ENCODE measurements around the gene C2CD3.

C2CD3 gene, protein sequence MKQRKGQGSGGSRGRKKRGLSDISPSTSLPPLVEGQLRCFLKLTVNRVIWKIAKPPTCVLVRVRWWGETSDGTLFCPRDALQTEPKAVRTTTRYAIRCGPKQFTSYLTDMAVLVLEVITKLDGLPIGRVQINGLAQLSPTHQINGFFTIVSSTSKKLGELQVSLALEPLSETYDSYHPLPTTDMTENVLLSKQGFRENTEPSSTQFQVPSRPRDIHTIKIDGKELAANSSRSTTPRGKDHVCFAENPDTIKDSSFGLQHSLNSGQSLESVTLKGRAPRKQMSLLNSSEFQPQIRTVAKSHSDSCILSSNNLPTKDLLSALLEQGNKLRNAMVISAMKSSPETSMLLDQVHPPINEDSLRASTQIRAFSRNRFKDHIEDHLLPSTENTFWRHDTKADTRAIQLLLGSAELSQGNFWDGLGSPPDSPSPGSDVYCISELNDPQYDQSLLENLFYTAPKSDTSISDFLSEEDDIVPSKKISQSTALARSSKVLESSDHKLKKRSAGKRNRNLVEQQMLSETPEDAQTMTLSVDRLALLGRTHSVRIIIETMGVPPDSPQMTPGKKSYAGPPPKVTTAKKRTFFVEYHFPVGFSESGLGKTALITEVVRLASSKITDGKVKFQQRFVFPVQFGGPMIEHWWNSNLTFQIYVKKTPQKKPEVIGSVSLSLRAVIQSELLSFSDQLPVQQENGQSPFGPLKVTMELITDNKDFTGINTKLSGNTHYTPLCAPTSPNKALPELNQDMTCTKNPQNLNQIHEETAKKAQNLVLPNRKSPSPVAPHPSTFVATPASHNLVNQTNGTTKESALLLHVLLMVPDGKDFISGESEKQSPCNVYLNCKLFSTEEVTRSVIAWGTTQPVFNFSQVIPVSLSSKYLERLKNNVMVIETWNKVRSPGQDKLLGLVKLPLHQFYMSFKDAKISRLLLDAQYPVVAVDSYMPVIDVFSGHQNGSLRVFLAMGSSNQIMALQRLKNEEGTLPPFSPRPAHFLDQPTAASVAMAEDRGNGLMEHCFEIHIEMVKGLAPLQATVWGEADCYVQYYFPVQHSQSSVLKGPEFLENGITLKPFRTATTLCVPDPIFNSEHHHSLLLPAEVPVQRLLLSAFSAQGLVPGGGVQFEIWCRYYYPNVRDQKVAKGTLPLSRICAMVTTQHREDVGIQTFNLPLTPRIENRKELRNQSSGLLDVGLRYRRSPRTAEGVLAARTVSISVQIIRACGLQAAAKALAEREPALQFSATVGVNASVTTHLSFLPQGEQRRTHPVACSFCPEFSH (N-terminal part only)

DNA sequence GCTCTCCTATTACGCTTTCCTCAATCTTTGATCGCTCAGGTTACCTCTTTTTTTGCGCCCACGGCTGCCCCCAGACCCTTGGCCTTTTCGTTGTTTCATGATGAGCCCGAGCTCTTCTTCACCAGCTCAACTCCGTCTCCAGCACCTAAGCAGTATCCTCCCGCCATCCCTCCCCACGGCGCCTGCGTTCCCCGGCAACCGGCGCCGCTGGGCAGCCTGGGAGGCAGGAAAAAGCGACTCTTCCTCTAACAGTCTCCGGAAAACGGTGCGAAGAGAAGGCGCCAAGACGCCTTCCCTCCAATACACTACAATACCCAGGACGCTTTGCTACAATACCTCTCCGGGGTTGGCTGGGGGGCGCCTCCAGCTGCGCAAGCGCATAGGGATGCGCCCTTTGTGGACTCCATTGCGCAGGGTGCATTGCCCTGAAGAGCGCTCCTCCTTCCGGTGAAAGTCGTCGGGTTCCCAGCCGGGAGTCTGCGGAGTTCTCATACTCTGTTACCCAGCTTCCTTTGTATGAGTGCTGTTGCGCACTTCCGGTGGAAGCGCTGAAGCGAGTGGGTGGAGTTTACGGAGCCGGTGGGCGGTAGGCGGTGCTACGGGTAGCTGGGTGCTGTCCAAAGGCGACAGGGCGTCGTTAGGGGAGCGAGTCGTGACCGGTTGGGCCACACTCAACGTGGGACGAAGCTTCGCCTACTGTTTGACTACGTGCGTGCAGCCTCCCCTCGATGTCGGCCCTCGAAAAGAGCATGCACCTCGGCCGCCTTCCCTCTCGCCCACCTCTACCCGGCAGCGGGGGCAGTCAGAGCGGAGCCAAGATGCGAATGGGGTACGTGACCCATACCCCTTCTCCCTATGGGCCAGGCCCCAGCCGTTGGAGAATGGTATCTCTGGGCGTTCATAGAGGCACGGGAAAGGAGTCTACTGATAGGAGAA lies at the start of gene C2CD3, which contains the start of gene PPME1:
C2CD3 (minus strand) TSS at position 309 of the 936 bp plus-strand sequence; CDS start at position 99, 210 bp downstream.
PPME1 (plus strand) TSS at position 596 of the 936 bp plus-strand sequence; CDS start at position 729, 133 bp downstream.
- peak; percentile 100 for DNase-seq

DNA sequence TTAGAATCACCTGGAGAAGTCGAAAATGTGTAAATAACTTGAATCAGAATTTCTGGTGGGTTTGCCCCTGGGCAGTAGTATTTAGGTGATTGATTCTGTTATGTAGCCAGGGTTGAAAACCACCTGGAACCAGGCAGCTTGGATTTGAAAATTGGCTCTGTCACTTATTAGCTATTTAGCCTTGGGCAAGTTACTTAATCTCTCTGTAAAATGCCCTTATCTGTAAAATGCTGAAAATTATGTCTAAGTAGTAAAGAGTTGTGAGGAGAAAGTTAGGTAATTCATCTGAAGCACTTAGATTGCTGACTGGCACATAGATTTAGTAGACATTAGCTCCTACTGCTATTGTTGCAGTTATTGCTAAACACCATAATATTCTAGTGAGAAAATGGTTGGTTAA lies 49.6 kb upstream of the C2CD3 start:
- no peak for DNase-seq

DNA sequence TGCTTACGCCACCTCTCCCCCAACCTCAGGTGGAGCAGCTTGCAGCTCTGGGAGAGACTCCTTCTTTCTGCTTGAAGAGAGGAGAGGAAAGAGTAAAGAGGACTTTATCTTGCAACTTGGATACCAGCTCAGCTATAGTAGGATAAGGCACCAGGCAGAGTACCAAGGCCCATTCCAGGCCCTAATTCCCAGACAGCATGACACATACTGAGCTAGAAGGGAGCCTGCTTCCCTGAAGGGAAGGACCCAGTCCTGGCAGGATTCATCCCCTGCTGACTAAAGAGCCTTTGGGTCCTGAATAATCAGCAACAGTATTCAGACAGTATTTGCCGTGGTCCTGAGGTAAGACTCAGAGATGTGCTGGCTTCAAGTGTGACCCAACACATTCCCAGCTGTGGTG lies 41.7 kb upstream of the C2CD3 start:
- DNase-seq: no peak

DNA sequence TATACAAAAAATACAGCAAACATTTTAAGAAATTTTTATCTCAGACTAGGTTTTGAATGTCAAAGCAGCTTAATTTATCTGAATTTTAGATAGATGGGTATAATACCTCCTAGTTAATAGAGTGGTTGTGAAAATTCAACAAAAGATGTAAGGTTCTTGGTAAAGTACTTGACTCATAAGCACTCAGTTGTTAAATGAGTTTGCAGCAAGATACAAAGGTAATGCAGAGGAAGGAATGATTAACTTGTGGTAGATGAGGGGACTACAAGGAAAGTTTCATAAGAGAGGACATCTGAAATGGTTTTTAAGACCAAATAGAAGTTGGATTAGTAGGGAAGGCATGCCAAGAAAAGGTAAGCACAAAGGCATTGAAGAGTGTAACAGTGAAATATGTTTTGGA lies 37.7 kb upstream of the C2CD3 start:
- DNase-seq: no peak

DNA sequence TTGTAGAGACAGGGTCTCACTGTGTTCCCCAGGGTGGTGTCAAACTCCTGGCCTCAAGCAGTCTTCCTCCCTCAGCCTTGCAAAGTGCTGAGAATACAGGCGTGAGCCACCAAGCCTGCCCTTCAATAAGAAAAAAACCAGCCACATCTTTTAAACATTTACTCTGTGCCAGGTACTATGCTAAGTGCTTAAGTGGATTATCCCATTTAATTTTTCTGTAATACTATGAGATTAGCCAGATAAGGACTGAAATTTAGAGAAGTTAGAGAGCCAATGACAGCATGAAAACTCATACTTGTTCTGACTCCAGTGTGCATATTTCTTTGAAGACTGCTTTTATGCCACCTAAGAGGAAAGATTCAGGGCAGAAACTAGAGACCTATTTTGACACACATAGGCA lies 35.9 kb upstream of the C2CD3 start:
- DNase-seq: no peak

DNA sequence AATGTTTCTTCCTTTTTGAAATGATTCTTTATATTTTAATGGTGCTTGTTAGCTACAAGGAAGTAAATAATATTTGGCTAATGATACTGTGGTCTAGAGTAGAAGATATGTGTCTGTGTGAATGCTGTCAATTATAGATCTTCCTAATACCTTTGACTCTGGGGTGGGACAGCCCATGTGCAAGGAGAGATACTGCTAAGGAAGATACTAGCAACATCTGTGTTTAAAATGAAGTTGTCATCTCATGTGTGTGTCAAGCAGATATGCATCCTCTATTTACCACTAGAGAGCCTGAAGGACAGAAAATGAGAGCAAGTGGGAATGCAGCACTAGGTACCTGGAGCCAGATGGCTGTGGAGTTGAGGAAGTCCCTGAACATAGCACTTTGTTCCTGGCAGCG lies 34.4 kb upstream of the C2CD3 start:
- no peak for DNase-seq

DNA sequence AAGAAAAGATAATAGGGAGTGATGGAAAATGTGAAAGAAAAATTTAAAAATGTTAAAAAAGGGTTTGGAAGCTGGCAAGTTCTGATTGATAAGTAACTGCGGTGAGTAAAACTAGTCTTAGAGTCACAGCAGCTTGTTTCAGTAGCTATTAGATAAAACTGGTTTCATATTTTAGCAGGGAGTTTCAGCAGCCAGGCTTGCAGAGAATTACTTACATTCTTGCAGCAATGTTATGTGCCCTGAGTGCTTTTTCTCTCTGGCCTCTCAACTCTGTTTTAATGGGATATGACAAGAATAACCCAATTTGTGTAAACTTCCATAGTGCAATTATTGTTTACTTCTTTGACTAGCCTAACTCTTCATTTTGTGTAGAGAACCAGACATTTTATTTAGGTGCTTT lies 33.9 kb upstream of the C2CD3 start:
- no peak for DNase-seq

- peak; percentile 7 for DNase-seq
Measured at GRCh38 chr11:74203966-74204365, 33.2 kb upstream of the C2CD3 start.

- DNase-seq: peak; percentile 19
Measured at GRCh38 chr11:74196781-74197486, 26.1 kb upstream of the C2CD3 start.

DNA sequence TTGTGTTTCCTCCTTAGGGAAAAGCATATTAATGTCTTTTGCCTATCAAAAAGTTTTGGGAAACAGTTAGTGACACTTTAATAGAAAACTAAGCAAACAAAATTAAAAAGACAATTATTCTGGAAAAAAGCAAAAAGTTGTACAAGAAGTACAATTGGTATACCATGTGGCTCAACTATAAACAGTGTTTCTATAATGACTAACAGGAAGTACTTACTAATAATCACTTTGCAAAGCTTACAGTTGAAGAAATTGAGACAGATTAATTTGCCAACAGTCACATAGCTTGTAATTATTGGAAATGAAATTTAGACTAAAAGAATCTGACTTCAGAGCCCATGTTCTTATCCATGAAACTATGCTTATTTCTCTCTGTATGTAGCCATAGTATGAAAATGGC lies 25.0 kb upstream of the C2CD3 start:
- DNase-seq: no peak

DNA sequence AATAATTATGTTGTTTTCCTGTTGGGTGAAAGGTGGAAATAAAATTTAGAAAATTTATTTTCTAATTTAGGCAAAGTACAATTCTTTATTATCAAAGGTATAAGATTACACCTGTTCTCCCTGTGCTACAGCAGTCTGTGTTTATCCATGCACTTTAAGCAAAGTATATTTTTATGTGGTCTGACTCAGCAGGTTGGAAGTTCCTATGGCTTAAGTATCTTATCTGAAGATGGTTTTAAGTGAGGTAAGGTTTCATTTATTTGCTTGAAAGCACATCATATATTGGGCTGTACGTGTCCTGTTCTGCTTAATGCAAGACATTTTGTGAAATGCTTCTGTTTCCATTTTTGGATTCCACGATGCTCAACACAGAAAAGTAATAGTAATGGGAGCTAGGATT lies 14.9 kb upstream of the C2CD3 start:
- no peak for DNase-seq

- no peak for DNase-seq
Measured at GRCh38 chr11:74185285-74185684, 14.5 kb upstream of the C2CD3 start.

DNA sequence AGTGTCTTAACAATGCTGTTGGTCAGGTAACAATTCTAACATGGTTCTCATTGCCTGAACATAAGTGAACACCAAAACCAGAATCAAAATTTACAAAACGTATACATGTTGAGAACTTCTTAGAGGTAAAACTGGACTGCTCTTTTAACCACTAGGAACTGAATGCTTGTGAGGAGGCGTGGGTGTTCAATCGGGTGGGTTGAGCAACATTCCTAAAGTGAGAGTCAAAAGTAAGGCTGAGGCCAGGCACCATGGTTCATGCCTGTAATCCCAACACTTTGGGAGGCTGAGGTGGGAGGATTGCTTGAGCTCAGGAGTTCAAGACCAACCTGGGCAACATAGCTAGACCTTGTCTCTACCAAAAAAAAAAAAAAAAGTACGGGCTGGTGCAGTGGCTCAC lies 11.8 kb upstream of the C2CD3 start:
- no peak for DNase-seq

GRCh38 chr11:74179234-74180052 lies 8.6 kb upstream of the C2CD3 start:
- DNase-seq: no peak

- DNase-seq: no peak
Measured at GRCh38 chr11:74175920-74176319, 5.1 kb upstream of the C2CD3 start.

DNA sequence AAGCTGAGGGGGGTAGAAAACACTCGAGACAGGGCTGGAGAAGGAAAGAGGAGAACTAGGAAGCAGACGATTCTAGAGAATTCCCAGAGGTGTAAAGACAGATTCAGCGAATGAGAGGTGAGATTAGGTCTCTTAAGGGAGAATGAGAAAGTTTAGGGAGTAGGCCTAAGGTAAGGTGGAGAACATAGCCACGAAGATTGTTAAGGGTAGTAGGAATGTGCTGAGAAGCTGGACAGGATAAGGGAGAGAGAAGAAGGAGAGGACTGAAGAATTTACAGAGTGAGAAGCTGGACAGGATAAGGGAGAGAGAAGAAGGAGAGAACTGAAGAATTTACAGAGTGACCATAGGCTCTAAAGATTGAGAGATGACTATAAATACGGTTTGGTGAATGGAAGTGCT lies 1.2 kb upstream of the C2CD3 start:
- no peak for DNase-seq

- no peak for DNase-seq
Measured at GRCh38 chr11:74171630-74171968, 797 bp upstream of the C2CD3 start.

GRCh38 chr11:74169738-74170458 lies 904 bp downstream of the C2CD3 start:
- no peak for DNase-seq

GRCh38 chr11:74168838-74169237 lies 2.0 kb downstream of the C2CD3 start:
- DNase-seq: no peak
